ENCODE results near the gene SEMA3B.
"Not testable (repeated sequence)": the region's sequence is repeated elsewhere in the genome, so short reads cannot be mapped to it uniquely, and the experiment has no call there.

Gene SEMA3B

GRCh38 chr3:50237754-50238548 lies 31.0 kb upstream of the SEMA3B start:
- DNase-seq (ENCODE audit: low read depth in 1 of 2, low spot score in 1 of 2): peak; percentile 69 to 79

GRCh38 chr3:50238549-50239026 lies 30.4 kb upstream of the SEMA3B start:
- DNase-seq (ENCODE audit: low read depth in 1 of 2, low spot score in 1 of 2): no peak

GRCh38 chr3:50239649-50240048 lies 29.3 kb upstream of the SEMA3B start:
- no peak for DNase-seq (ENCODE audit: low read depth in 1 of 2, low spot score in 1 of 2)

- no peak for DNase-seq (ENCODE audit: low read depth in 1 of 2, low spot score in 1 of 2)
Observed at GRCh38 chr3:50241163-50241562, 27.8 kb upstream of the SEMA3B start.

GRCh38 chr3:50241713-50242380 lies 27.1 kb upstream of the SEMA3B start:
- DNase-seq (ENCODE audit: low read depth in 1 of 2, low spot score in 1 of 2): no peak

GRCh38 chr3:50242381-50242770 lies 26.6 kb upstream of the SEMA3B start:
- no peak for DNase-seq (ENCODE audit: low read depth in 1 of 2, low spot score in 1 of 2)

- no peak for DNase-seq (ENCODE audit: low read depth in 1 of 2, low spot score in 1 of 2)
Observed at GRCh38 chr3:50242851-50243542, 25.9 kb upstream of the SEMA3B start.

- DNase-seq (ENCODE audit: low read depth in 1 of 2, low spot score in 1 of 2): no peak
Observed at GRCh38 chr3:50243543-50243895, 25.4 kb upstream of the SEMA3B start.

- DNase-seq (ENCODE audit: low read depth in 1 of 2, low spot score in 1 of 2): not testable (repeated sequence)
Observed at GRCh38 chr3:50244813-50245212, 24.1 kb upstream of the SEMA3B start.

GRCh38 chr3:50245251-50245745 lies 23.6 kb upstream of the SEMA3B start:
- no peak for DNase-seq (ENCODE audit: low read depth in 1 of 2, low spot score in 1 of 2)

- peak; percentile 90 to 95 for DNase-seq (ENCODE audit: low read depth in 1 of 2, low spot score in 1 of 2)
Observed at GRCh38 chr3:50245831-50246516, 23.0 kb upstream of the SEMA3B start.

- DNase-seq (ENCODE audit: low read depth in 1 of 2, low spot score in 1 of 2): peak; percentile 58 to 59
Observed at GRCh38 chr3:50246517-50246954, 22.4 kb upstream of the SEMA3B start.

- DNase-seq (ENCODE audit: low read depth in 1 of 2, low spot score in 1 of 2): no peak
Observed at GRCh38 chr3:50248387-50248786, 20.6 kb upstream of the SEMA3B start.

- no peak for DNase-seq (ENCODE audit: low read depth in 1 of 2, low spot score in 1 of 2)
Observed at GRCh38 chr3:50249457-50249856, 19.5 kb upstream of the SEMA3B start.

GRCh38 chr3:50250514-50250913 lies 18.4 kb upstream of the SEMA3B start:
- no peak for DNase-seq (ENCODE audit: low read depth in 1 of 2, low spot score in 1 of 2)

- DNase-seq (ENCODE audit: low read depth in 1 of 2, low spot score in 1 of 2): no peak
Observed at GRCh38 chr3:50251220-50251619, 17.7 kb upstream of the SEMA3B start.

GRCh38 chr3:50254577-50255250 lies 14.2 kb upstream of the SEMA3B start:
- no peak for DNase-seq (ENCODE audit: low read depth in 1 of 2, low spot score in 1 of 2)

- no peak for DNase-seq (ENCODE audit: low read depth in 1 of 2, low spot score in 1 of 2)
Observed at GRCh38 chr3:50255251-50255615, 13.7 kb upstream of the SEMA3B start.

- DNase-seq (ENCODE audit: low read depth in 1 of 2, low spot score in 1 of 2): no peak
Observed at GRCh38 chr3:50256978-50257890, 11.7 kb upstream of the SEMA3B start.

All from stimulated activated CD4-positive, alpha-beta T cell treated with anti-CD3 and anti-CD28 coated beads, Interleukin-15, amount 100 ng/mL, for 1 hour (primary cell).